Embryonic facial prominence (tissue), 1 donor: ENCODE measurements around the gene NCLN.
"Not testable (repeated sequence)": the region's sequence is repeated elsewhere in the genome, so short reads cannot be mapped to it uniquely, and the experiment has no call there.

Source experiments
- DNase-seq: peaks from one replicate; pipeline ENCODE4 v3.0.0-alpha.2; 2016; ENCODE audit errors: extremely low spot score

The NCLN gene

GRCh38 chr19:3198901-3199700 lies 13.4 kb downstream of the NCLN start:
- no peak for DNase-seq

DNA sequence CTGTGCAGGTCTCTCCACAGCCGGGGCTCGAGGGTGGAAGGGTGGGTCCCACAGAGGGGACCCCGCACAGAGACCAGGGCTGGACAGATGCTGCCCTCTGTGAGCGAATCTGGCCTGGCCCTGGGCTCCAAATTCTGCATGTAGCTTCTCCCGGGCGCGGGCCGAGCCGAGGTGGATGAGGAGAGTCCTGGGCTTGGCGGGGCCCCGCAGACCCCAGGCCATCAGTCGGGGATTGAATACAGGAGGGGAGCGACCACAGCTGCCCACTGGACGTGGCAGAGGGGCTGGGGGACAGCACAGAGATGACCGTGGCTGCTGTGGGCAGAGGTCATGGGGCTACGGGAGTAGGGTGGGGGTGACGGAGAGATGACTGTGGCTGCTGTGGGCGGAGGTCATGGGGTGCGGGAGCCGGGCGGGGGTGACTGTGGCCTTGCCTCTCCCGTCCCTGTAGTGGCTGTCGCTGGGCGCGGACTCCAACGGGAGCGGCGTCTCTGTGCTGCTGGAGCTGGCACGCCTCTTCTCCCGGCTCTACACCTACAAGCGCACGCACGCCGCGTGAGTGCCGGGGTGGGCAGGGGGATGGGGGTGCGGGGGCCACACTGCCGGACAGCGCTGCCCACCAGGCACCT lies 15.5 kb downstream of the NCLN start:
- no peak for DNase-seq

- DNase-seq: no peak
Measured at GRCh38 chr19:3201911-3202310, 16.2 kb downstream of the NCLN start.

- DNase-seq: no peak
Measured at GRCh38 chr19:3202346-3202745, 16.6 kb downstream of the NCLN start.

GRCh38 chr19:3202895-3203294 lies 17.2 kb downstream of the NCLN start:
- DNase-seq: not testable (repeated sequence)

GRCh38 chr19:3203805-3204645 lies 18.3 kb downstream of the NCLN start:
- DNase-seq: no peak

DNA sequence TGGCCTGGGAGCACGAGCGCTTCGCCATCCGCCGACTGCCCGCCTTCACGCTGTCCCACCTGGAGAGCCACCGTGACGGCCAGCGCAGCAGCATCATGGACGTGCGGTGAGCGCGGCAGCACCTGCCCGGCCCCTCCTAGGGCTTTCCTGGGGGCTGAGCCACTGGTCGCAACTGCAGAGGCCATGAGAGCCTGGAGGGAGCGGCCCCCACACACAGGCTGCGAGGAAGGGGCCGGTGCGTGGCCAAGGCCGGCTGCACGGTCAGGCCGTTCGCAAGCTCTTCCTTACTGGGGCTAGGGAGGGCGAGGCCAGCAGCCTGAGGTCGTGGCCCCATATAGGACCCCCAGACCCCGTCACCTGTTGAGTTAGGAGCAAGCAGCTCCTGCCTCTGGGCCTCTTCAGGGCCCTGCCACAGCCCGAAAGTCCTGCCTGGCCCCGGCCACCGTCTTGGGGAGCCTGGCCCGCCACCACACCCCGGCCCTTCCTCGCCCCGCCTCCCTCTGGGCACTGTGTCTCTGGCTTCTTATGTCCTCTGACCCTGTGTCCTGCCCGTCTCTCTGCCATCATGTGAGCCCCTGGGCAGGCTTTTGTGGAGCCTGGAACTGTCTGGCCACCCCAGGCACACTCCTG lies 19.0 kb downstream of the NCLN start:
- no peak for DNase-seq

- no peak for DNase-seq
Measured at GRCh38 chr19:3206216-3206953, 20.7 kb downstream of the NCLN start.

DNA sequence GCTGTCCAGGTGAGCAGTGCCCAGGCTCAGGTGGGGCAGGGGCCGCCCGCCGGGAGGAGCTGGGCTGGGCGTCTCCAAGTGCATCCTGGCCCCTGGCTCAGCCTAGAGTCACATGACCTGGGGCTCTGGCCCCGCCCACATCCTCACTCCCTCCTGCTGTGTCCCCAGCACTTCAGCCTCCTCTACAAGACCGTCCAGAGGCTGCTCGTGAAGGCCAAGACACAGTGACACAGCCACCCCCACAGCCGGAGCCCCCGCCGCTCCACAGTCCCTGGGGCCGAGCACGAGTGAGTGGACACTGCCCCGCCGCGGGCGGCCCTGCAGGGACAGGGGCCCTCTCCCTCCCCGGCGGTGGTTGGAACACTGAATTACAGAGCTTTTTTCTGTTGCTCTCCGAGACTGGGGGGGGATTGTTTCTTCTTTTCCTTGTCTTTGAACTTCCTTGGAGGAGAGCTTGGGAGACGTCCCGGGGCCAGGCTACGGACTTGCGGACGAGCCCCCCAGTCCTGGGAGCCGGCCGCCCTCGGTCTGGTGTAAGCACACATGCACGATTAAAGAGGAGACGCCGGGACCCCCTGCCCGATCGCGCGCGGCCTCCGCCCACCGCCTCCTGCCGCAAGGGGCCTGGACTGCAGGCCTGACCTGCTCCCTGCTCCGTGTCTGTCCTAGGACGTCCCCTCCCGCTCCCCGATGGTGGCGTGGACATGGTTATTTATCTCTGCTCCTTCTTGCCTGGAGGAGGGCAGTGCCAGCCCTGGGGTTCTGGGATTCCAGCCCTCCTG lies 21.9 kb downstream of the NCLN start:
- DNase-seq: no peak

GRCh38 chr19:3208317-3209207 lies 22.8 kb downstream of the NCLN start:
- no peak for DNase-seq

DNA sequence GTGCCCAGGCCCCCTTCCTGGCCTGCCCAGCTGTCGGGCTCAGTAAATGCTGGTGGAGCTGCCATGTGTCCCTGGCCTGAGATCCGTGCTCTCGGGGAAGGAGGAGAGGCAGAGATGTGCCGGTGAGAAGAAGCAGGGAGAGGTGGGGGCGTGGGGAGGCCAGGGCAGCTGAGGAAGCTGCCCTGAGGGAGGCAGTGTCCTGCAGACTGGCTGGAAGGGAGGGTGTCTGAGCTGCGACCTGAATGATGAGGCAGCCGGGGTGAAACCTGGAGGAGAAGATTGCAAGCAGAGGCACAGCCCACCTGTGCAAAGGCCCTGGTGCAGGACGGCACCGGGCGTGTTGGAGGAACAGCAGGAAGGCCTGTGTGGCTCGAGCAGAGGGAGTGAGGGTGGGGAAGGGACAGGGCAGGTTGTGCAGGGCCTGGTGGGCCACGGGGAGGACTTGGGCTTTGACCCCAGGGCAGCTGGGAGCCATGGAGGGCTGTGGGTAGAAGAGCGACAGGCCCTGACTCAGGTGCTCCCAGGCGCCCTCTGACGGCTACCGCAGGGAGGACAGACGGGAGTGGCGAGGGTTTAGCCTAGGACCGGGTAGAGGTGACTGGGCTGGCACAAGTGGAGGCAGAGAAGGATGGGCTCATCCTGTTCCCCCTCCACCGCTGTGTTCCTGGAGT lies 24.8 kb downstream of the NCLN start:
- no peak for DNase-seq

DNA sequence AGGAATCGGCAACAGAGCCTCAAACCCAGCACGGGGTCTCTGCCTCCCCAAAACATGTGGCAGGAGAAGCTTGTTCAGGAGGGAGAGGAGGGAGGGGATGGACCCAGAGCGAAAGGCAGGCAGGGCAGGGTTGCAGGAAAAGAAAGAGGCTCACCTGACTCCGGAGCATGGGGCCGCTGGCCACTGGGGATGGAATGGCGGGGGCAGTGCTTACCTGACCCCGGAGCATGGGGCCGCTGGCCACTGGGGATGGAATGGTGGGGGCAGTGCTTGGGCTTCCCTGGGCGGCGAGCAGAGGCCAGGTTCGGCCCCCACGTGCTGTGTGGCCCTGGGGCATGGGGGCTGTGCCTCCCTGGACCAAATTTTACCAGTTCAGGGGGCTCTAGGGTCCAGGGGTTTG lies 25.5 kb downstream of the NCLN start:
- no peak for DNase-seq

DNA sequence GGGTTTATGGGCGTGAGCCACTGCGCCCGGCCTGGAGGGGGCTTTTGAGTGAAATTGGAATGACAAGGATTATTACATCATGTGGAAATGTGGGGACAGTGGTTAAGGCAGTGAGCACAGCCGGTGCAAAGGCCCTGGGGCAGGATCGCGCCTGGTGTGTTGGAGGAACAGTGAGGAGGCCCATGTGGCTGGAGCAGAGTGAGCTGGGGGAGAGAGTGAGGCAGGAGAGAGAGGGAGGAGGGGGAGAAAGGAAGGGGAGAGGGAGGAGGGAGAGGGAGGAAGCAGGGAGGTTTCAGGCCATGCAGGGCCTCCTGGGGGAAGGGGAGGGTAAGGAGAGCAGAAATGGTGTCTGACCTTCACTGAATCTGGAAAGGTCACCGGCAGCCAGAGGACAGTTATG lies 27.4 kb downstream of the NCLN start:
- no peak for DNase-seq

GRCh38 chr19:3216874-3217273 lies 31.1 kb downstream of the NCLN start:
- no peak for DNase-seq

DNA sequence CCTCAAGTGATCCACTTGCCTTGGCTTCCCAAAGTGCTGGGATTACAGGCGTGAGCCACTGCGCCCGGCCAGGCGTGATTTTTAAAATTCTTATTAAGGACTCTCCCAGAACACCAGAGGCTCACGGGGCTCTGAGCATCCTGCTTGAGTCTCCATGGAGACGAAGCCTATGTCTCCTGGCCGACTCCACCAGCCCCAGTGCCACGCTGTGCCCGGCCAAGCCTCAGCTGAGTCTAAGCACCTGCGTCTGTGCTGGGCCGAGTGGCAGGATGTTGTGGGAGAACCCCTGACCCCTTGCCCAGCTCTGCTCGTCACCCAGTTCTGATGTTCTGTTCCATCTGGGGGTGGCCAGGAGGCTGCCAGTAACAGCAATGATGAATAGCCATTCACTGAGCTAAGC lies 34.8 kb downstream of the NCLN start:
- no peak for DNase-seq

DNA sequence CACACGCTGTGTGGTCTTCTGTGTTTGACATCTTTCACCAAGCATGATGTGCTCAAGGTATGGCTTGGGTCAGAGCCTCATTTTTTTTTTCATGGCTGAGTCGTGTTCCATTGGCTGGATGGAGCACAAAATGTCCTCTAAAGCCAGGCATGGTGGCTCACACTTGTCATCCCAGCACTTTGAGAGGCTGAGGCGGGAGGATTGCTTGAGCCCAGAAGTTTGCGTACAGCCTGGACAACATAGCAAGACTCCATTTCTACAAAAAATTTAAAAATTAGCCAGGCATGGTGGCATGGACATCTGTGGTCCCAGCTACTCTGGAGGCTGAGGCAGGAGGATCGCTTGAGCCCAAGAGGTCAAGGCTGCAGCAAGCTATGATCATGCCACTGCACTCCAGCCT lies 35.8 kb downstream of the NCLN start:
- DNase-seq: not testable (repeated sequence)

GRCh38 chr19:3222709-3223108 lies 37.0 kb downstream of the NCLN start:
- no peak for DNase-seq

DNA sequence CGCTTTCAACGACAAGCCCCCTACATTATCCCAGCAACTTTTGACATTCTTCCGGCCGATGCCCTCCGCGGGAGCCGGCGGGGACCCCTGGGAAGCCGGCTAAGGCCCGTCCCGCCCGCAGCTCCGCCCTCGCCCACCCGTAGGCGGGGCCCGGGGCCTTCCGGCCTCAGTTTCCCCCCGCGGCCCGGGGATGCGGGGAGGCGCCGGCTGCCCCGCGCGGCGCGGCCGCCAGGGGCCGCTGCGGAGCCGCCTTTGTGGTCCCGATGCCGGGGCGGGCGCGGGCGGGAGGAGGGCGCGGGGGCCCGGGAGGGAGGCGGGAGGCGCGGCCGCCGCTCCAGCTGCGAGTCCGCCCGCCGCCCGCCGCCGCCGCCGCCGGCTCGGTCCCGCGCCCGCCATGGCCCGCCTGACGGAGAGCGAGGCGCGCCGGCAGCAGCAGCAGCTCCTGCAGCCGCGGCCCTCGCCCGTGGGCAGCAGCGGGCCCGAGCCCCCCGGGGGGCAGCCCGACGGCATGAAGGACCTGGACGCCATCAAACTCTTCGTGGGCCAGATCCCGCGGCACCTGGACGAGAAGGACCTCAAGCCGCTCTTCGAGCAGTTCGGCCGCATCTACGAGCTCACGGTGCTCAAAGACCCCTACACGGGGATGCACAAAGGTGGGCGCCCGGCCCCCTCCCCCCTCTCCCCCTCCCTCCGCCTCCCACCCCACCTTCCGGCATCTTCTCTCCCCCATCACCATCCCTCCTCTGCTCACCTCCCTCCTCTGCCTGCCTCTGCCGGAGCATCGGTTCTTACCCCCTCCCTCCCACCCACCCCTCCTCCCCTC lies 38.8 kb downstream of the NCLN start, which contains the start of gene CELF5:
CELF5 (plus strand) TSS at position 316 of the 823 bp plus-strand sequence; CDS start at position 395, 79 bp downstream.
- DNase-seq: no peak
